Testis (tissue), 3 donors: ENCODE data around the gene ASXL1. TPM values are rescaled to one million over a fixed set of nuclear protein-coding genes. Genes with fewer than 3 reads are reported as not detected.

Experiments used
- DNase-seq: peaks from one replicate; pipeline ENCODE4 v3.0.0-alpha.2; 2019
- H3K27ac ChIP-seq, 2 donors: fragments of 200-600 bp; sonication (generic); one replicate each; pipeline ENCODE4 v1.5.1; 2019
- H3K27me3 ChIP-seq: fragments of 200-600 bp; sonication (generic); one replicate; pipeline ENCODE4 v1.5.1; 2019
- H3K36me3 ChIP-seq: fragments of 200-600 bp; sonication (generic); one replicate; pipeline ENCODE4 v1.5.1; 2017; ENCODE audit warnings: low read depth; ENCODE audit errors: missing control alignments
- H3K4me1 ChIP-seq: fragments of 200-600 bp; sonication (generic); one replicate; pipeline ENCODE4 v1.5.1; 2019
- H3K4me3 ChIP-seq, 2 donors: fragments of 200-600 bp; sonication (generic); one replicate each; pipeline ENCODE4 v1.5.1; 2017 to 2019
- H3K9me3 ChIP-seq: fragments of 200-600 bp; sonication (generic); one replicate; pipeline ENCODE4 v1.5.1; 2017
- POLR2A ChIP-seq: fragments of 450-650 bp; IDR thresholded peaks from one replicate; pipeline ENCODE4 v1.6.1; 2017; ENCODE audit warnings: antibody characterized with exemption, mild to moderate bottlenecking, moderate library complexity
- WGBS, 2 donors: methylation state at CpG; one replicate each; pipeline ENCODE4 v1.1.5; 2018; 5-methylcytosine and 5-hydroxymethylcytosine counted together
- intact Hi-C: fragments of 100-400 bp; cut with DNase I; formaldehyde crosslinking; loops from one replicate; pipeline ENCODE4 v1.15.1; 2023; ENCODE audit warnings: low total_unique reads
- polyA plus RNA-seq: library from polyadenylated mRNA; stranded (reverse); fragments of 350-450 nt; fragmentation: Illumina TruSeq; extraction: RNeasy Lipid Tissue Mini Kit (QIAGEN cat#74804); gene quantifications from one replicate; pipeline ENCODE4 v1.2.3, GENCODE V29; 2014; ENCODE audit warnings: low read depth, low replicate concordance; ENCODE audit not compliant: insufficient read depth
- total RNA-seq, 2 donors: library from RNA; depleted of rRNA; stranded (reverse); fragments of >200 nt; gene quantifications; one replicate each; pipeline ENCODE4 v1.2.3, GENCODE V29; 2016
- TF ChIP-seq, protein P1 (sequence below), 3 experiments: fragments of 450-650 bp in 2 of 3; fragments of 200-600 bp in 1 of 3; sonication (generic) in 1 of 3; IDR thresholded peaks; one replicate each; pipeline ENCODE4 v1.5.1; 2016 to 2019; ENCODE audit warnings: antibody characterized with exemption in 3 of 3, mild to moderate bottlenecking in 2 of 3, moderate library complexity in 1 of 3

Gene ASXL1
- total and polyA plus RNA-seq, 3 donors from 2014 or later, result 101 to 161 (median 125) TPM

- Histone ChIP-seq H3K27me3 (no peaks in the 10 kb centered on the region), H3K36me3 (no peaks in the 10 kb centered on the region), H3K4me3 (no peak overlapping the region), H3K9me3 (no peaks in the 10 kb centered on the region), H3K4me1 (no peaks in the 10 kb centered on the region), H3K27ac (no peak overlapping the region)
- no peak for DNase-seq
- no peak for TF ChIP-seq POLR2A
- TF ChIP-seq, protein P1, sequence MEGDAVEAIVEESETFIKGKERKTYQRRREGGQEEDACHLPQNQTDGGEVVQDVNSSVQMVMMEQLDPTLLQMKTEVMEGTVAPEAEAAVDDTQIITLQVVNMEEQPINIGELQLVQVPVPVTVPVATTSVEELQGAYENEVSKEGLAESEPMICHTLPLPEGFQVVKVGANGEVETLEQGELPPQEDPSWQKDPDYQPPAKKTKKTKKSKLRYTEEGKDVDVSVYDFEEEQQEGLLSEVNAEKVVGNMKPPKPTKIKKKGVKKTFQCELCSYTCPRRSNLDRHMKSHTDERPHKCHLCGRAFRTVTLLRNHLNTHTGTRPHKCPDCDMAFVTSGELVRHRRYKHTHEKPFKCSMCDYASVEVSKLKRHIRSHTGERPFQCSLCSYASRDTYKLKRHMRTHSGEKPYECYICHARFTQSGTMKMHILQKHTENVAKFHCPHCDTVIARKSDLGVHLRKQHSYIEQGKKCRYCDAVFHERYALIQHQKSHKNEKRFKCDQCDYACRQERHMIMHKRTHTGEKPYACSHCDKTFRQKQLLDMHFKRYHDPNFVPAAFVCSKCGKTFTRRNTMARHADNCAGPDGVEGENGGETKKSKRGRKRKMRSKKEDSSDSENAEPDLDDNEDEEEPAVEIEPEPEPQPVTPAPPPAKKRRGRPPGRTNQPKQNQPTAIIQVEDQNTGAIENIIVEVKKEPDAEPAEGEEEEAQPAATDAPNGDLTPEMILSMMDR (IDR thresholded peaks at IDR 0.05), result no peak
- 90 to 95% methylated on average over 7 of the region's 7 CpGs for WGBS, 2 donors
- intact Hi-C loops, result no loop called here
These were observed 78.8 kb downstream of the ASXL1 start for GRCh38 chr20:32436968-32437367.

GRCh38 chr20:32437391-32438074 is 79.4 kb downstream of the ASXL1 start:
- WGBS, 2 donors, result 71 to 76% methylated on average over 3 to 5 of the region's 5 CpGs
- Histone ChIP-seq H3K36me3 (no peaks in the 10 kb centered on the region), H3K4me1 (no peaks in the 10 kb centered on the region), H3K27me3 (no peaks in the 10 kb centered on the region), H3K27ac (no peak overlapping the region), H3K4me3 (no peak overlapping the region), H3K9me3 (no peaks in the 10 kb centered on the region)
- no peak for DNase-seq
- TF ChIP-seq, protein P1 (IDR thresholded peaks at IDR 0.05), result no peak
- no peak for TF ChIP-seq POLR2A
- intact Hi-C loops, result no loop called here

DNA sequence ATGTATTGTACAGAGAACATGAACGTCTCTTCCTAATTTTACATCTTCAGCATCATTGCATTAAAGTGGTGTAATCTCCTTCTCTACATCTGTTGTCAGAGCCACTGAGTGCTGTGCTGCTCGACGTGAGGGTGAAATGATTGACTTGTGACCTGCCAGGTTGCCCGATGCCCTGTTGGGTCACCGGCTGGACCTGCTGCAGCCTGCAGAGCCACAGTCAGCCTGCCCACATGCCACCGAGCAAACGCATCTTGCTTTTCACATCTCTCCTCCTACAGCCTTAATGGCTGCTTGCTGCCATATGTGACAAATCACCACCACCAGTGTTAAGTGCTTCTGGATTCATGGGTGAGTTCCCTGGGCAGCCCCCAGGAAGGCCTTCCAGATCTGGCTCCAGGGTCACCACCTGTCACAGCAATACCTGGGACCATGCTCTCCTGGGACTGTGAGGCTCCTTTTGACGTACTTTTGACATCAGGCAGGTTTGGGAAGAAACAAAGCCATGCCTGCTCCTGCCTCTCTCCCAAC is 80.3 kb downstream of the ASXL1 start:
- H3K9me3 ChIP-seq, result no peaks in the 10 kb centered on the region
- no peaks in the 10 kb centered on the region for H3K4me1 ChIP-seq
- DNase-seq, result peak; percentile 5
- no peaks in the 10 kb centered on the region for H3K36me3 ChIP-seq
- 83 to 97% methylated on average over 8 of the region's 8 CpGs for WGBS, 2 donors
- no peak overlapping the region for H3K27ac ChIP-seq
- H3K27me3 ChIP-seq, result no peaks in the 10 kb centered on the region
- no peak overlapping the region for H3K4me3 ChIP-seq
- intact Hi-C loops, result no loop called here
- no peak for TF ChIP-seq POLR2A
- TF ChIP-seq, protein P1 (IDR thresholded peaks at IDR 0.05), result no peak

GRCh38 chr20:32439132-32439829 is 81.2 kb downstream of the ASXL1 start:
- H3K36me3 ChIP-seq, result no peaks in the 10 kb centered on the region
- no peak overlapping the region for H3K27ac ChIP-seq
- TF ChIP-seq, protein P1 (IDR thresholded peaks at IDR 0.05), result no peak
- no peak for TF ChIP-seq POLR2A
- H3K27me3 ChIP-seq, result no peaks in the 10 kb centered on the region
- no peaks in the 10 kb centered on the region for H3K4me1 ChIP-seq
- H3K9me3 ChIP-seq, result no peaks in the 10 kb centered on the region
- 81 to 86% methylated on average over 9 to 11 of the region's 11 CpGs for WGBS, 2 donors
- intact Hi-C loops, result no loop called here
- DNase-seq, result peak; percentile 14
- H3K4me3 ChIP-seq, result no peak overlapping the region
